KMS-11 (cell line): Measurements from ENCODE around the gene CBR4.

ENCODE experiments used
- H2AFZ ChIP-seq: fragments of 200-600 bp; sonication (generic); 2 replicates; pipeline ENCODE4 v1.6.1; 2016; ENCODE audit warnings: antibody characterized with exemption, mixed run types, low read depth
- H3K27ac ChIP-seq: fragments of 200-600 bp; sonication (generic); 2 replicates; pipeline ENCODE4 v1.6.1; 2016; ENCODE audit warnings: mild to moderate bottlenecking, mixed run types
- H3K27me3 ChIP-seq: fragments of 200-600 bp; sonication (generic); 2 replicates; pipeline ENCODE4 v1.6.1; 2017; ENCODE audit warnings: mild to moderate bottlenecking, low read depth, mixed run types, moderate library complexity; ENCODE audit not compliant: insufficient read depth
- H3K36me3 ChIP-seq: fragments of 200-600 bp; sonication (generic); 2 replicates; pipeline ENCODE4 v1.6.1; 2017; ENCODE audit warnings: mild to moderate bottlenecking, mixed run types; ENCODE audit not compliant: insufficient read depth
- H3K4me1 ChIP-seq: fragments of 200-600 bp; sonication (generic); 2 replicates; pipeline ENCODE4 v1.6.1; 2016; ENCODE audit warnings: mild to moderate bottlenecking, low read depth, mixed run types; ENCODE audit not compliant: poor library complexity, severe bottlenecking
- H3K4me2 ChIP-seq: fragments of 200-600 bp; sonication (generic); 2 replicates; pipeline ENCODE4 v1.7.0; 2016; ENCODE audit warnings: mild to moderate bottlenecking, mixed run types
- H3K4me3 ChIP-seq: fragments of 200-600 bp; sonication (generic); IDR thresholded peaks from 2 replicates; pipeline ENCODE4 v1.6.1; 2017; ENCODE audit warnings: low read depth, low read length, mixed read lengths; ENCODE audit not compliant: insufficient read depth
- H3K79me2 ChIP-seq: fragments of 200-600 bp; sonication (generic); 2 replicates; pipeline ENCODE4 v1.6.1; 2016; ENCODE audit warnings: low read depth, mixed run types; ENCODE audit not compliant: insufficient read depth
- H3K9ac ChIP-seq: fragments of 200-600 bp; sonication (generic); 2 replicates; pipeline ENCODE4 v1.6.1; 2016; ENCODE audit warnings: mild to moderate bottlenecking, mixed run types
- H4K20me1 ChIP-seq: fragments of 200-600 bp; sonication (generic); 2 replicates; pipeline ENCODE4 v1.6.1; 2016; ENCODE audit warnings: mild to moderate bottlenecking, mixed run types; ENCODE audit not compliant: insufficient read depth
- CTCF ChIP-seq: fragments of 200-600 bp; sonication (generic); conservative IDR thresholded peaks from 2 replicates; pipeline ENCODE4 v1.6.1; 2017; ENCODE audit warnings: low read depth, mild to moderate bottlenecking, antibody characterized with exemption, low read length, moderate library complexity, mixed read lengths

CBR4 gene

DNA sequence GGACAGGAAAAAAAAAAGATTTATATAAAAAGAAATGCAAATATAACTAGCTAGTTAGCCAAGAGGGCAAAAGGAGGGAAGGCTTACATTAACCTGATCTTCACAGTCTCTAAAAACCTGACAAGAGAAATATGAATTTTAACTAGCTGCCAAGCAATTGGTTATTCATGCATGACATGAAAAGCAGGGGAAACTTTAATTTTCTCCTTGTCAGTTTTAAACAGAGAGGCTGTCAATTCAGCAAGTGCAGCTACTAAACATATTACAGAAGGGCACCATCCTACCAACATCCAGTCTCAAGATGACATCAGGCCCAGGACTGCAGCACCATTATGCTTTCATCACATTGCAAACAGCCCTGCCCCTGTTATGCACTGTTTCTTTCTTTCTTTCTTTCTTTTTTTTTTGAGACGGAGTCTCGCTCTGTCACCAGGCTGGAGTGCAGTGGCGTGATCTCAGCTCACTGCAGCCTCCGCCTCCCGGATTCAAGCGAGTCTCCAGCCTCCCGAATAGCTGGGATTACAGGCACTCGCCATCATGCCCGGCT, 38.9 kb upstream of the CBR4 start:
- no peaks in the 10 kb centered on the region for H3K4me1 ChIP-seq
- H3K27ac ChIP-seq: no peak overlapping the region
- no peak overlapping the region for H3K9ac ChIP-seq
- H3K4me2 ChIP-seq: no peak overlapping the region
- TF ChIP-seq CTCF: no peak
- no peak overlapping the region for H3K4me3 ChIP-seq
- no peak overlapping the region for H2AFZ ChIP-seq
- H3K79me2 ChIP-seq: no peaks in the 10 kb centered on the region
- H3K27me3 ChIP-seq: no peaks in the 10 kb centered on the region
- H4K20me1 ChIP-seq: no peaks in the 10 kb centered on the region
- H3K36me3 ChIP-seq: no peaks in the 10 kb centered on the region

- Histone ChIP-seq H3K27ac (no peak overlapping the region), H3K4me2 (no peak overlapping the region), H4K20me1 (no peaks in the 10 kb centered on the region), H3K79me2 (no peaks in the 10 kb centered on the region), H3K4me1 (no peaks in the 10 kb centered on the region), H2AFZ (no peak overlapping the region), H3K4me3 (no peak overlapping the region), H3K9ac (no peak overlapping the region), H3K36me3 (no peaks in the 10 kb centered on the region), H3K27me3 (no peaks in the 10 kb centered on the region)
- TF ChIP-seq CTCF: no peak
Observed at GRCh38 chr4:169047956-169048355, 37.9 kb upstream of the CBR4 start.

DNA sequence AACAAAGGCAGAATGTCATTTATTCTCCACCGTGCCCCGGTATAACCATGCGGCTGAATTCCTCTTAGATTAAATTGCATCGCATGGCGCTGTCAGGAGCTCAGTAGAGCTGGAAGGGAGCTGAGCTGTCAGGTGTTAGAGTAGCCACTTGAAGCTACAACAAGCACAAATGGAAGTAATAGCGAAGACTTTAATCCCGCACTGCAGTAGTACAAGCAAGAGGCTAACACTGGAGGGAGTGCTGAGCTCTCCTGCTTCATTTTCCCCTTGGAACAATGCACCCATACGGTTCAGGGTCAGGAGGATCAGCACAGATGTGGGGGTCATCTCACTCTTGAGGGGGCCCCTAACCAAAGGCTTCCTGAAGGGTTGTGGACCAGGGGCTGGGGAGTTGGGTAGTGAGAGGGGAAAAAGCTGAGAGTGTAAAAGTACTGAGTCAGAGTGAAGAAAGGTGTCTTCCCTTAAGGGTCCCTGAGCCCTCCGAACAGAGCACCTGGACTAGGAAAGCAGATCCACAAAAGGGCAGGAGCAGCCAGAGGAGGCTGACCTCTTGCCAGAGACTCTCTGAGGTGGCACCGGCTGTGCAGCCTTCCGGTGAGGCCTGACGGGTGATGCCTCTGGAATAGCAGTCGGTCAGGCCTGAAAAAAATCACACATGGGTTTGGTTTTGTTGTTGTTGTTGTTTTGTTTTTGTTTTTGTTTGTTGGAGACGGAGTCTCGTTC, 36.0 kb upstream of the CBR4 start:
- no peak for TF ChIP-seq CTCF
- no peak overlapping the region for H2AFZ ChIP-seq

DNA sequence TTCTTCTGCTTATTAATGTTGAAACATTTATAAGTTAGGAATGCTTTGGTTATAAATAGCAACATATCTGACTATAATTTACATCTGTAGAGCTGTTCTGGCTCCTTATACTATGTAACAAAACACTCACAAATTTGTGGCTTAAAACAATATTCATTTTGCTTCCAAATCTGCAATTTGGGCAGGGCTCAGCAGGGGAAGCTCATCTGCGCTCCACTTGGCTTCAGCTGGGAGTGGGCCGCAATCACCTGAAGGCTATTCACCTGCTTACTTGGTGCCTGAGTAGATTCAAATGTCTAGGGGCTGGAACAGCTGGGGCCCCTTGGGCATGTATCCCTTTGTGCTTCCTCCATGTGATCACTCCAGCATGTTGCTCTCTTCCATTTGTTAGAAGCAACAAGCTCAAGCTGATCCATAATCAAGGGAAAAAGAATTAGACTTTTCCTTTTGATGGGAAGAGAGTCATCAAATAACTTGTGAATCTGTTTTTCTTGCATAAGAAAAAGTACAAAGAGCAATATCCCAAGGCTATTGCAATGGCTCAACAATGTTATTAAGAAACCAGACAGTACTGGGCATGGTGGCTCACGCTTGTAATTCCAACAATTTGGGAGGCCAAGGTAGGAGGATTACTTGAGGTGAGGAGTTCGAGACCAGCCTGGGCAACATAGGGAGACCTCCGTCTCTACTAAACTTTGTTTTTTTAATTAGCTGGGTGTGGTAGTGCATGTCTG, 34.8 kb upstream of the CBR4 start:
- no peaks in the 10 kb centered on the region for H3K36me3 ChIP-seq
- H3K27me3 ChIP-seq: no peaks in the 10 kb centered on the region
- no peak for TF ChIP-seq CTCF
- H3K4me2 ChIP-seq: no peak overlapping the region
- H4K20me1 ChIP-seq: no peaks in the 10 kb centered on the region
- no peak overlapping the region for H3K4me3 ChIP-seq
- H3K9ac ChIP-seq: no peak overlapping the region
- no peaks in the 10 kb centered on the region for H3K4me1 ChIP-seq
- no peak overlapping the region for H3K27ac ChIP-seq
- H3K79me2 ChIP-seq: no peaks in the 10 kb centered on the region
- H2AFZ ChIP-seq: no peak overlapping the region

More for the DNA sequence above, 36.0 kb upstream of the CBR4 start:
- Histone ChIP-seq H3K4me2 (no peak overlapping the region), H4K20me1 (no peaks in the 10 kb centered on the region), H3K4me3 (no peak overlapping the region), H3K9ac (no peak overlapping the region), H3K79me2 (no peaks in the 10 kb centered on the region), H3K27ac (no peak overlapping the region), H3K36me3 (no peaks in the 10 kb centered on the region), H3K4me1 (no peaks in the 10 kb centered on the region), H3K27me3 (no peaks in the 10 kb centered on the region)
